Left ventricle myocardium inferior (tissue), 1 donor: ENCODE results near the gene GRAMD2A. TPM values are rescaled to one million over a fixed set of nuclear protein-coding genes. Genes with fewer than 3 reads are reported as not detected.

Experiments
- DNase-seq: peaks from one replicate; pipeline ENCODE4 v3.0.0-alpha.2; 2020
- H3K27ac ChIP-seq: fragments of 200-600 bp; replicated peaks from 2 replicates; pipeline ENCODE4 v1.8.0; 2021
- H3K27me3 ChIP-seq: fragments of 200-600 bp; 2 replicates; pipeline ENCODE4 v1.8.0; 2021; ENCODE audit warnings: low read depth
- H3K36me3 ChIP-seq: fragments of 200-600 bp; 2 replicates; pipeline ENCODE4 v1.8.0; 2021
- H3K4me1 ChIP-seq: fragments of 200-600 bp; 2 replicates; pipeline ENCODE4 v1.8.0; 2021
- H3K4me3 ChIP-seq: fragments of 200-600 bp; 2 replicates; pipeline ENCODE4 v1.8.0; 2021; ENCODE audit warnings: mild to moderate bottlenecking, moderate library complexity
- H3K9me3 ChIP-seq: fragments of 200-600 bp; replicated peaks from 2 replicates; pipeline ENCODE4 v1.8.0; 2021
- CTCF ChIP-seq: fragments of 200-600 bp; IDR thresholded peaks from 2 replicates; pipeline ENCODE4 v1.8.0; 2021; ENCODE audit warnings: antibody characterized with exemption, mild to moderate bottlenecking, borderline replicate concordance
- intact Hi-C: fragments of 100-400 bp; cut with micrococcal nuclease; formaldehyde crosslinking; loops from one replicate; pipeline ENCODE4 v1.11.0; 2022
- total RNA-seq: library from RNA; stranded (reverse); fragmentation: NEBNext Ultra II Directional; extraction: Animal tissue kit (Norgen Biotek cat#: 25700); gene quantifications from one replicate; pipeline ENCODE4 v1.2.1, GENCODE V29; 2021
- donor health status: DM: no; HTN: yes; CAD: no; lungs with severe emphysema.

The GRAMD2A gene
- total RNA-seq, 1 donor from 2014 or later, result not detected

DNA sequence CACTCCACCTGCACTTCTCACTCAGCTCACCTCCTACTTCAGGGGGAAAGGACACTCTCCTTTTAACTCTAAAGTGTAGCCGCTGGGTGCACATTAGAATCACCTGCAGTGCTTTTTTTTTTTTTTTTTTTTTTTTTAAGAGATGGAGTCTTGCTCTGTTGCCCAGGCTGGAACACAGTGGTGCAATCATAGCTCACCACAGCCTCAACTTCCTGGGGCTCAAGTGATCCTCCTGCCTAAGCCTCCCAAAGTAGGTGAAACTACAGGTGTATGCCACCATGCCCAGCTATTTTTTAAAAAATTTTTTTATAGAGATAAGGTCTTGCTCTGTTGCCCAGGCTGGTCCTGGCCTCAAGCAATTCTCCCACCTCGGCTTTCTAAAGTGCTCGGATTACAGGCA, 20.8 kb downstream of the GRAMD2A start:
- intact Hi-C loops, result no loop called here

GRCh38 chr15:72176159-72176558, 21.4 kb downstream of the GRAMD2A start:
- TF ChIP-seq CTCF, result no peak

More for the DNA sequence above, 20.8 kb downstream of the GRAMD2A start:
- Histone ChIP-seq H3K27me3 (peaks cover under 1% of the 10 kb centered on the region), H3K27ac (no peak overlapping the region), H3K9me3 (no peaks in the 10 kb centered on the region), H3K4me1 (peaks cover 14% of the 10 kb centered on the region), H3K36me3 (no peaks in the 10 kb centered on the region), H3K4me3 (no peak overlapping the region)
- no peak for DNase-seq
- TF ChIP-seq CTCF, result no peak

GRCh38 chr15:72175186-72176044, 22.2 kb downstream of the GRAMD2A start:
- Histone ChIP-seq H3K9me3 (no peaks in the 10 kb centered on the region), H3K36me3 (no peaks in the 10 kb centered on the region), H3K4me3 (no peak overlapping the region), H3K27ac (no peak overlapping the region), H3K4me1 (peaks cover 13% of the 10 kb centered on the region), H3K27me3 (no peaks in the 10 kb centered on the region)
- TF ChIP-seq CTCF, result no peak
- intact Hi-C loops, result no loop called here
- no peak for DNase-seq

More at GRCh38 chr15:72176159-72176558, 21.4 kb downstream of the GRAMD2A start:
- intact Hi-C loops, result no loop called here
- Histone ChIP-seq H3K27ac (no peak overlapping the region), H3K9me3 (no peaks in the 10 kb centered on the region), H3K27me3 (no peaks in the 10 kb centered on the region), H3K4me3 (no peak overlapping the region), H3K36me3 (no peaks in the 10 kb centered on the region), H3K4me1 (peaks cover 14% of the 10 kb centered on the region)
- no peak for DNase-seq

GRCh38 chr15:72174551-72175165, 22.9 kb downstream of the GRAMD2A start:
- Histone ChIP-seq H3K36me3 (no peaks in the 10 kb centered on the region), H3K4me1 (peaks cover 5% of the 10 kb centered on the region), H3K4me3 (no peak overlapping the region), H3K9me3 (no peaks in the 10 kb centered on the region), H3K27ac (no peak overlapping the region), H3K27me3 (no peaks in the 10 kb centered on the region)
- intact Hi-C loops, result no loop called here
- no peak for TF ChIP-seq CTCF
- no peak for DNase-seq

GRCh38 chr15:72173864-72174550, 23.6 kb downstream of the GRAMD2A start:
- no peak for TF ChIP-seq CTCF
- Histone ChIP-seq H3K9me3 (no peaks in the 10 kb centered on the region), H3K4me1 (peaks cover 5% of the 10 kb centered on the region), H3K27ac (no peak overlapping the region), H3K27me3 (no peaks in the 10 kb centered on the region), H3K4me3 (no peak overlapping the region), H3K36me3 (no peaks in the 10 kb centered on the region)
- no peak for DNase-seq
- intact Hi-C loops, result no loop called here
